OCI-LY7 (cell line): Measurements from ENCODE around the gene CLSTN3. TPM values are rescaled to one million over a fixed set of nuclear protein-coding genes. Genes with fewer than 3 reads are reported as not detected.

Experiments used
- BruUV-seq: library from RNA; stranded (reverse); fragments of 400-500 nt; replicated peaks from 2 replicates; lab custom pipeline; 2021; lab: Mats Ljungman, UMichigan
- CTCF ChIA-PET: fragments of 300-600 bp; sonication (Branson Sonifier 250); formaldehyde crosslinking; loops from one replicate; lab custom pipeline; 2022; ENCODE audit warnings: antibody characterized with exemption; ENCODE audit not compliant: unreplicated experiment; lab: Charles Lee
- POLR2A ChIA-PET: fragments of 300-600 bp; sonication (Branson Sonifier 250); formaldehyde crosslinking; loops from one replicate; lab custom pipeline; 2022; ENCODE audit warnings: antibody characterized with exemption; lab: Charles Lee
- DNase-seq: peaks from one replicate; pipeline ENCODE4 v3.0.0-alpha.2; 2015; ENCODE audit warnings: low spot score
- H2AFZ ChIP-seq: fragments of 200-600 bp; sonication (generic), shearing (Covaris generic); 2 replicates; pipeline ENCODE4 v1.6.1; 2014; ENCODE audit warnings: mild to moderate bottlenecking, antibody characterized with exemption, low read length, moderate library complexity
- H3K27ac ChIP-seq: fragments of 200-600 bp; sonication (generic); 2 replicates; pipeline ENCODE4 v1.5.1; 2014; ENCODE audit warnings: mixed run types, low read depth, mild to moderate bottlenecking, moderate library complexity, low read length, inconsistent platforms; ENCODE audit not compliant: poor library complexity, severe bottlenecking
- H3K36me3 ChIP-seq: fragments of 200-600 bp; sonication (generic); 2 replicates; pipeline ENCODE4 v1.6.1; 2014; ENCODE audit warnings: mild to moderate bottlenecking, antibody characterized with exemption, low read length, moderate library complexity, mixed read lengths; ENCODE audit not compliant: insufficient read depth
- H3K4me1 ChIP-seq: fragments of 200-600 bp; sonication (generic); 2 replicates; pipeline ENCODE4 v1.5.1; 2014; ENCODE audit warnings: mild to moderate bottlenecking, low read length; ENCODE audit not compliant: insufficient read depth, poor library complexity, severe bottlenecking
- H3K4me2 ChIP-seq: fragments of 200-600 bp; sonication (generic); 2 replicates; pipeline ENCODE4 v1.6.1; 2014; ENCODE audit warnings: mild to moderate bottlenecking, low read length
- H3K4me3 ChIP-seq: fragments of 200-600 bp; sonication (generic); 2 replicates; pipeline ENCODE4 v1.5.1; 2014; ENCODE audit warnings: mild to moderate bottlenecking, low read depth, low read length; ENCODE audit not compliant: poor library complexity, severe bottlenecking
- H3K79me2 ChIP-seq: fragments of 200-600 bp; sonication (generic); 2 replicates; pipeline ENCODE4 v1.6.1; 2016; ENCODE audit warnings: low read depth, mild to moderate bottlenecking, low read length, moderate library complexity, mixed read lengths; ENCODE audit not compliant: insufficient read depth
- H3K9me2 ChIP-seq: fragments of 200-600 bp; sonication (generic); 2 replicates; pipeline ENCODE4 v1.6.1; 2016; ENCODE audit warnings: mild to moderate bottlenecking, low read length, mixed read lengths; ENCODE audit not compliant: insufficient read depth
- H3K9me3 ChIP-seq: fragments of 200-600 bp; sonication (generic); 2 replicates; pipeline ENCODE4 v1.6.1; 2014; ENCODE audit warnings: mild to moderate bottlenecking, mixed run types, low read length, mixed read lengths
- H4K20me1 ChIP-seq: fragments of 200-600 bp; sonication (generic); 2 replicates; pipeline ENCODE4 v1.6.1; 2014; ENCODE audit warnings: mild to moderate bottlenecking, antibody characterized with exemption, low read length, moderate library complexity, mixed read lengths; ENCODE audit not compliant: insufficient read depth
- CTCF ChIP-seq: fragments of 200-600 bp; sonication (generic); conservative IDR thresholded peaks from 2 replicates; pipeline ENCODE4 v1.5.1; 2014; ENCODE audit warnings: mild to moderate bottlenecking, antibody characterized with exemption, low read length, moderate library complexity, mixed read lengths
- EZH2phosphoT487 ChIP-seq: fragments of 200-600 bp; sonication (generic); IDR thresholded peaks from 2 replicates; pipeline ENCODE4 v1.6.1; 2018; ENCODE audit warnings: low read depth, borderline replicate concordance, mild to moderate bottlenecking, mixed run types, antibody characterized with exemption, low read length, moderate library complexity, mixed read lengths
- intact Hi-C: fragments of 100-400 bp; cut with micrococcal nuclease; formaldehyde crosslinking; loops from one replicate; pipeline ENCODE4 v1.10.0; 2022; ENCODE audit not compliant: unreplicated experiment
- total RNA-seq, 2 experiments: library from RNA; depleted of rRNA in 1 of 2; stranded (reverse); fragments of >200 nt in 1 of 2; shearing (Covaris generic) in 1 of 2; gene quantifications; 2 replicates each; pipeline ENCODE4 v1.2.3, GENCODE V29; 2014 to 2022

The CLSTN3 gene
- total RNA-seq, 2 experiments from 2014 or later: 18.5 to 34.2 TPM

- DNase-seq: peak; percentile 32
- Histone ChIP-seq H3K27ac (no peak overlapping the region), H3K4me2 (no peak overlapping the region), H3K4me3 (no peak overlapping the region), H4K20me1 (no peaks in the 10 kb centered on the region), H3K4me1 (no peaks in the 10 kb centered on the region), H3K79me2 (no peaks in the 10 kb centered on the region), H2AFZ (no peak overlapping the region), H3K9me3 (peaks cover 58% of the 10 kb centered on the region), H3K36me3 (no peaks in the 10 kb centered on the region), H3K9me2 (no peaks in the 10 kb centered on the region)
- TF ChIP-seq EZH2phosphoT487 (no peak), CTCF (no peak)
- POLR2A ChIA-PET: no interaction called here
- intact Hi-C loops: no loop called here
- no TSS peak for BruUV-seq
- CTCF ChIA-PET: no interaction called here
Observed at GRCh38 chr12:7171854-7172253, 41.7 kb downstream of the CLSTN3 start.

- CTCF ChIA-PET: no interaction called here
- no peaks in the 10 kb centered on the region for H3K9me2 ChIP-seq
Observed at GRCh38 chr12:7175493-7175892, 45.3 kb downstream of the CLSTN3 start.

More at GRCh38 chr12:7175493-7175892, 45.3 kb downstream of the CLSTN3 start:
- DNase-seq: no peak
- Histone ChIP-seq H3K9me3 (peaks cover 31% of the 10 kb centered on the region), H2AFZ (no peak overlapping the region), H3K4me1 (no peaks in the 10 kb centered on the region), H3K36me3 (no peaks in the 10 kb centered on the region), H3K27ac (no peak overlapping the region), H3K79me2 (no peaks in the 10 kb centered on the region), H4K20me1 (no peaks in the 10 kb centered on the region), H3K4me2 (no peak overlapping the region), H3K4me3 (no peak overlapping the region)
- no TSS peak for BruUV-seq
- POLR2A ChIA-PET: interaction anchor here (0.6 kb wide), 1 partner anchor 495 kb away, joined by 3 read pairs; no protein-coding TSS in a partner anchor
- intact Hi-C loops: no loop called here
- TF ChIP-seq EZH2phosphoT487 (no peak), CTCF (no peak)
